ENCODE measurements around the gene TOR1AIP1.

- TF ChIP-seq CTCF (IDR thresholded peaks at IDR 0.05): no peak
- no peak for TF ChIP-seq POLR2A (IDR thresholded peaks at IDR 0.05)
Measured at GRCh38 chr1:179952186-179952585, 70.1 kb downstream of the TOR1AIP1 start.

Measured in testis (tissue), 2 donors.